ENCODE results near the gene DUSP8.
"Not testable (repeated sequence)": the region's sequence is repeated elsewhere in the genome, so short reads cannot be mapped to it uniquely, and the experiment has no call there.

The DUSP8 gene

DNA sequence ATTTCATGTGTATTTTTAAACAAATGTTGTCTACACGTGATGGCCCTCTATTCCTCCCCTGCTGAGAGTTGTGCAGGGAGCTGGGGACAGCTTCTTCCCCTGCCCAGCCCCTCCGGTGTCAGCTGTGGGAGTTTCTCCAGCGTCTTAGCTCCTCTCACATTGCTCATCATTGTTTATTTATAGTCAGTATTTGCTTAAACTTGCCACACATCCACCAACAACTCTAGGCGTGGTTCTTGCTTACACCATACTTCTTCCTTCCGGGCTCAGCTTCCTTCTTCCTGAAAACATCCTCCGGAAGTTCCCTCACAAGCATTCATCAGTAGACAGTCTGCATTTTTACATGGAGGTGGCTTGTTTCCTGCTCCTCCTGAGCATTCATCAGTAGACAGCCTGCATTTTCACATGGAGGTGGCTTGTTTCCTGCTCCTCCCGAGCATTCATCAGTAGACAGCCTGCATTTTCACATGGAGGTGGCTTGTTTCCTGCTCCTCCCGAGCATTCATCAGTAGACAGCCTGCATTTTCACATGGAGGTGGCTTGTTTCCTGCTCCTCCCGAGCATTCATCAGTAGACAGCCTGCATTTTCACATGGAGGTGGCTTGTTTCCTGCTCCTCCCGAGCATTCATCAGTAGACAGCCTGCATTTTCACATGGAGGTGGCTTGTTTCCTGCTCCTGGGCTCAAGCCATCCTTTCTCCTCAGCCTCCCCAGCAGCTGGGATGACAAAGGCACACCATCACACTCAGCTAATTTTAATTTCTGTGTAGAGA lies 17.3 kb upstream of the DUSP8 start:
- DNase-seq (ENCODE audit: low read depth in 1 of 2, low spot score in 1 of 2), result not testable (repeated sequence)

- DNase-seq (ENCODE audit: low read depth in 1 of 2, low spot score in 1 of 2), result no peak
Observed at GRCh38 chr11:1586699-1587098, 14.6 kb upstream of the DUSP8 start.

GRCh38 chr11:1584661-1585370 lies 12.7 kb upstream of the DUSP8 start, which contains the start of gene KRTAP5-1:
TSS of gene KRTAP5-1 (minus strand) at chr11:1585283. CDS start at chr11:1585249, 34 bp downstream.
- not testable (repeated sequence) for DNase-seq (ENCODE audit: low read depth in 1 of 2, low spot score in 1 of 2)

- DNase-seq (ENCODE audit: low read depth in 1 of 2, low spot score in 1 of 2), result not testable (repeated sequence)
Observed at GRCh38 chr11:1582909-1583308, 10.8 kb upstream of the DUSP8 start.

GRCh38 chr11:1581976-1582375 lies 9.9 kb upstream of the DUSP8 start:
- DNase-seq (ENCODE audit: low read depth in 1 of 2, low spot score in 1 of 2), result no peak

DNA sequence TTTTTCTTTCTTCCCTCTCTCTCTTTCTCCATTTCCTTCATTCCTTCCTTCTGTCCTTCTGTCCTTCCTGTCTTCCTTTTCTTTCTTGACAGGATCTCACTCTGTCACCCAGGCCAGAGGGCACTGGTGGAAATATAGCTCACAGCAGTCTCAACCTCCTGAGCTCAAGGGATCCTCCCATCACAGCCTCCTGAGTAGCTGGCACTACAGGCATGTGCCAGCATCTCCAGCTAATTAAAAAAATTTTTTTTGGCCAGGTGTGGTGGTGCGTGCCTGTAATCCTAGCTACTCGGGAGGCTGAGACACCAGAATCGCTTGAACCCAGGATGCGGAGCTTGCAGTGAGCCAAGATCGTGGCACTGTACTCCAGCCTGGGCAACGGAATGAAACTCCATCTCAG lies 4.8 kb upstream of the DUSP8 start:
- no peak for DNase-seq (ENCODE audit: low read depth in 1 of 2, low spot score in 1 of 2)

GRCh38 chr11:1575756-1576155 lies 3.7 kb upstream of the DUSP8 start:
- DNase-seq (ENCODE audit: low read depth in 1 of 2, low spot score in 1 of 2), result not testable (repeated sequence)

- no peak for DNase-seq (ENCODE audit: low read depth in 1 of 2, low spot score in 1 of 2)
Observed at GRCh38 chr11:1574933-1575242, 2.8 kb upstream of the DUSP8 start.

GRCh38 chr11:1574238-1574932 lies 2.3 kb upstream of the DUSP8 start:
- DNase-seq (ENCODE audit: low read depth in 1 of 2, low spot score in 1 of 2), result peak; percentile 35 to 47

- no peak for DNase-seq (ENCODE audit: low read depth in 1 of 2, low spot score in 1 of 2)
Observed at GRCh38 chr11:1573903-1574237, 1.8 kb upstream of the DUSP8 start.

DNA sequence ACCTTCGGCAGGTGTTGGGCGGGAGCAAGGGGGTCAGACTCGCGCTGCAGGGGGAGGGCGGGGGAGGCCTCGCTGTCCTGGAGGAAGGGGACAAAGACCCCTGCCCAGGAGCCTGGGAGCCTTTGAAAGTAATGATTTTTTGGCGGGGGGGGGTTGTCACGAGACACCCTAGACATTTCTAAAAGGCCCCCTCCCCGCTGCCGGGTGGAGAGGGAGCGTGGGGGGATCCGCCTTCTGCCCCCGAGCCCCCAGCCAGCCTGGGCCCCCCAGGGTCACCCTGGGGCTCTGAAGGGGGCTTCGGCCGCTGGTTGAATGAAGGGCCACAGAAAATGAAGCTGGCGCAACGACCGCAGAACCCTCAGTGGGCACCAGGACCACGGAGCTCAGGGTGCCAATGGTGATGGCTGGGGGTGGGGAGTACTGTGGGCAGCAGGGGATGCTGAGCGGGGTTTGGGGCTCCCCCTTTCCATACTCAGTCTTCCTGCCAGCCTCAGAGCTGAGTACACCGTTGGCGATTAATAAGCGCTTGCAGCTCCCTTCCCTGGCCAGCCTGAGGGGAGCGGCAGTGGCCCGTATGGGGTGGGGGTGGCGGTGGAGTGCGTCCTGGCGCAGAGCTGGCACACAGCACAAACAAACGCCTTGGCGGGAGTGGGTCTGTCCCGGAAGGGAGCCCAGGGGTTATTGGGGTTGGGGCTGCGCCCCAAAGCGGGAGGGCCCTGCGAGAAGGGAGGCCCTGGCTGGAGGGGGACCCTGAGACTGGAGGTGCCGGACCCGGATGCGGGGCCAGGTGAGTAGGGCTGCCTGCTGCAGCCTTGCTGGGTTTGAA lies 1.2 kb upstream of the DUSP8 start:
- DNase-seq (ENCODE audit: low read depth in 1 of 2, low spot score in 1 of 2), result peak in 1 of 2 donors; percentile 12

- DNase-seq (ENCODE audit: low read depth in 1 of 2, low spot score in 1 of 2), result no peak
Observed at GRCh38 chr11:1571760-1572196, 293 bp downstream of the DUSP8 start.

DNA sequence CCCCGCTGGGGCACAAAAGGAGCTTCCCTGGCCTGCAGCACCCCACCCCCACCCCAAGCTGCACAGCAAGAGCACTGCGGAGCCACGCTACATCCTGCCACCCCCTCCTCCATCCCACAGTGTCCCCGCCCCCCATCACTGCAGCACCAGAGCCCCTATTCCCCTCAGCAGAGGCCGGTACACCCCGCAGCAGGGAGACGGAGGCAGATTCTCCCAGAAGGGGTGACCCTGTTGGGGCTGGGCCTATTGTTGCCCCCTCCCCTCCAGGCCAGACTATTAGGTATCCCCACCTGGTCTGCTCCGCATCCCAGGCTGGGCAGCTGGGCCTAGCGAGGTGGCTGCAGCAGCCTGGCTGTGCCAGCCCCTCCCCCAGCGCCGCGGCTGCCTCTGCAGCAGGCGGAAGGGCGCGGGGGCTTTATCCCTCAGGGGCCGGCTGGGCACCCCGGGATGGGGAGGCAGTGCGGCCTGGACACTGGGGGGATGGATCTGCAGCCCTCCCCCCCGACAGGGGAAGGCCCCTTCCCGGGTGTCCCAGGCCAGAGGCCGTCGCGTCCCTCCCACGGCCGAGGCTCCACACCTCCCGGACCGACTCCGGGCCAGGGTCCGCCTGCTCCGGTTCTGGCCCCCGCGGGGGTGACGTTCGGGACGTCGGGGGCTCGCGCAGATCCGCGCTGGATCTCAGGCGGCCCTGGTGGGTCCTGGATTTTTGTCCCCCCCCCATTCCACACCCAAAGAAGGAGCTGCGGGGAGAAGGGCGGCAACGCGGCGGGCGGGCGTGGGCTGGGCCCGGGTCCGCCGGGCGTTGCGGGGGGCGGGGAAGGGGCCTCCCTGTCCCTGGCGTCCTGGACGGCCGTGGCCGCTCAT lies 943 bp downstream of the DUSP8 start:
- no peak for DNase-seq (ENCODE audit: low read depth in 1 of 2, low spot score in 1 of 2)

DNA sequence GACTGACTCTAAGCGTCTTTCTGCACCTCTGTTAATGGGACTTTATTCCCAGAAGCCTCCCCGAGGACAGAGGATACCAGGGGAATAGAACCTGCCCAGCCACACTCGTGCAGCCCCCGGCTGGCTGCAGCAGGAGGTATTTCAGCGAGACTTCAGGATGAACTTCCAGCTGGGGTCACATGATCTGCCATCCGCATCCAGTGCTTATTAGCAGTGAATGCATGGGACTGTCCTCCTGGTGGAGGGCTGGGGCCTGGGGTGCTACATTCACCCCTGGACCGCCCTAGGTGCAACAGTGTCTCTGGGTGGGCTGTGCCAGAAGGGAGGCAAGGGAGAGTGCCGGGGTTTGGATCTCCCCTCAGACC lies 1.6 kb downstream of the DUSP8 start:
- no peak for DNase-seq (ENCODE audit: low read depth in 1 of 2, low spot score in 1 of 2)

- no peak for DNase-seq (ENCODE audit: low read depth in 1 of 2, low spot score in 1 of 2)
Observed at GRCh38 chr11:1570001-1570453, 2.0 kb downstream of the DUSP8 start.

DNA sequence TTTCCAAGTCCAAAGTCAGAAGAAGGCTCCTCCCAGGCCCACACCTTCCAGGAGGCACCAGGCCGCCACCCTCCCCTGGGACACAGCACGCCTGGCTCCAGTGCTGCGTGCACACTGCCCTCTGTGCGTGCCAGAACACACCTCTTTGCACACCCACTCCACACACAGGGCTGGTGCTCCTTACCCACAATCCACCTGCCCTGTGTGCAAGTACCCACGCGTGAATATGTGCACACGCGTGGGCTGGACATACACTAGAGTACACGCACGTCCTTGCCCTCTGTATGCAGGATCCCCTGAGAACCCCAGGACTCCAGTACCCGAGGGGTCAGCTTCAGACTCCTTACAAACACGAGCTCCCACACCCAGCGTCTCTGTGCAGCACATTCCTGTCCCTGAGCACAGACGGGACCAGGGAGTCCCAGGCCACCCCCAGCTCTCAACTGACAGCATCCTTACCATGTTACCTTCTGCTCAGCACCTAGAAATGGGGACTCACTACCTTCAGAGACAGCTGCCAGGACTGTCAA lies 2.8 kb downstream of the DUSP8 start:
- no peak for DNase-seq (ENCODE audit: low read depth in 1 of 2, low spot score in 1 of 2)

GRCh38 chr11:1568441-1568911 lies 3.6 kb downstream of the DUSP8 start:
- DNase-seq (ENCODE audit: low read depth in 1 of 2, low spot score in 1 of 2), result no peak

DNA sequence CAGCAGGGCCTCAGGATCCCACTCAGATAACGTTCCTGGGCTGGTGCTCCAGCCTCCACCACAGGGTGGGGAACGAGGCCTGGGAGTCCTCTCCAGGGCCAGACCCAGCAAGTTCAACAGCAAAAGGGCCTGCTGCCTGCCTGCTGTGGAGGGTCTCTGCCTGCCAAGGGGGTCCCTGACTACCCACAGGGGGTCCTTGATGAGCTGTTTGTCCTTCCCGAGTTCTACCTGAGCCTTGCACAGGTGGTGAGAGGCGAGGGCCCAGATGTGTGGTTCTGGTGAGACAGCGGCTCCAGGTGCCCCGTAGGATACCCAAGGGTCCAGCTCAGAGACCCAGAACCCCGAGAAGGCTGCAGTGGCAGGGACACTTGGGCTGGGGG lies 4.4 kb downstream of the DUSP8 start:
- DNase-seq (ENCODE audit: low read depth in 1 of 2, low spot score in 1 of 2), result no peak

- no peak for DNase-seq (ENCODE audit: low read depth in 1 of 2, low spot score in 1 of 2)
Observed at GRCh38 chr11:1567052-1567720, 4.9 kb downstream of the DUSP8 start.
